HG03095 (cell line): ENCODE measurements around the gene PROS1.
"Not testable (repeated sequence)": the region's sequence is repeated elsewhere in the genome, so short reads cannot be mapped to it uniquely, and the experiment has no call there.

Experiments used
- ATAC-seq: cut with Tn5 transposase; IDR thresholded peaks from one replicate; pipeline ENCODE4 v1.9.1; 2021; ENCODE audit warnings: moderate library complexity; ENCODE audit not compliant: unreplicated experiment

The PROS1 gene

DNA sequence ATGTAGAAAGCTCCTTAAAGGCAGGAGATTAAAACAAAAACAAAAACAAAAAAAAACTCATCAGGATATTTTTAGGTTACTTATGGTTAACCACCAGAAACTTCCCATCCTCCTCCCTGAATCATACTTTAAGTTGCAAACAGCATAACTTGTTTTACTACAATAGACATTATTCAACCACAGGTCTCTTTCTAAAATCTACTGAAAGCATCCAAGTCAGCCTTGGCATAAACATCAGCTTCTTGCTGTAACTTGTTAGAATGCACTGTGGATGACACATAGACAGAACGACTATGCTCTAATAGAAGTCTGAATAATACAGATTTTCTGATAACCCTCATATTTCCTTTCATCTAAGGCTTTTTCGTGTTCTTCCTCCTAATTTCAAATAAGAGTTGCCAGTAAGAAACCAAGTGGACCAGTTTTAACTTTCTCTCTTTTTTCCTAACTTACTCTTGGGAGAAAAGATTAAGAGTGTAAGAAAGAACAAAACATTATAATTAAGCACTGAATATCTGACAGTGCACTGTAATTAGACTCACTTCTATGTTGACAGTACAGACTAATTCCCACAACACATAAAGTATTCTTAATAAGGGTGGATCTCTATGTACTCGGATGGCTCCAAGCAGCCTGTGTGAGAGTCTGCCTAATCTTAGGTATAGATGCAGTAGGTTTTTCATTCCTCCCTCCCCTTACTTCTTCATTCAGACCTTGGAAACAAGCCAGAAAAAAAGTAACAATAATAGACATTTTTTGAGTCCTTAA, 95.3 kb downstream of the PROS1 start:
- not testable (repeated sequence) for ATAC-seq

GRCh38 chr3:93877427-93877826, 96.3 kb downstream of the PROS1 start:
- ATAC-seq = not testable (repeated sequence)

DNA sequence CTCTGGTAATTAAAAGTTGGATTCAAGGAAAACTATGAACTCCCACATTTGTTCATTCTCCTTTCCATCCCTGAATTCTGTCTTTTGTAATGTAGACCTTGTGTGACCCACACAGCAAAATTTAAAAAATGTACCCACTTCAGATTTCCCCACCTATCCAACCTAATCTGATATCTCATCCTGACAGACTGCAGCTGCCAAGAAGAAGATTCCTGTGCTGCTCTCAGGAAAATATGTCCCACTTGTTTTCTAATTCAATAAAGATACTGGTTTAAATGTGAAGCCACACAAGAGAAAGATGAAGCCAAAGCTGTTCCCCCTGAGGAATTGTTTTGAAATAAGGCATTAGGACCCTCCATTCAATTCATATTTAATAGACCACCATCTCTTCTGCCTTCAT, 100.3 kb downstream of the PROS1 start:
- not testable (repeated sequence) for ATAC-seq

DNA sequence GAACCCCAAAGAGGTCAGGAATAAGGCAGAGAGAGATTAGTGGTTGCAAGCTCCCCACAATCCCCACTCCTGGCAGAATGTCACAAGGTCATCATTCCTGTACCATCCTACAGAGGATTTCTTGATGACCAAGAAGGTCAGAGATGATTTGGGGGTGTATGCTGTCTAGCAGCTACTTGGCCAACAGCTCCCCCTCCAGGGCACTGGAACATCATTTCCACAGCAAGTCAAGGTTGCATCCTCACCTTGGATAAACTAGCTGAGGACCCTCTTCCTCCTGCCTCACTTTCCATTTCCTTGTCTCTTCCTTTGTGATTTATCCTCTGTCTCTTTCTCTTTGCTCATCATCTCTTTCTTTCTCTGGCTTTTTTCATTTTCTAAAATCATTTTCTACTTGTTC, 106.3 kb downstream of the PROS1 start:
- no peak for ATAC-seq

GRCh38 chr3:93861017-93861416, 112.7 kb downstream of the PROS1 start:
- no peak for ATAC-seq

GRCh38 chr3:93855401-93855800, 118.3 kb downstream of the PROS1 start:
- no peak for ATAC-seq

- not testable (repeated sequence) for ATAC-seq
Measured at GRCh38 chr3:93852228-93852627, 121.5 kb downstream of the PROS1 start.

GRCh38 chr3:93843981-93844380, 129.7 kb downstream of the PROS1 start:
- no peak for ATAC-seq

DNA sequence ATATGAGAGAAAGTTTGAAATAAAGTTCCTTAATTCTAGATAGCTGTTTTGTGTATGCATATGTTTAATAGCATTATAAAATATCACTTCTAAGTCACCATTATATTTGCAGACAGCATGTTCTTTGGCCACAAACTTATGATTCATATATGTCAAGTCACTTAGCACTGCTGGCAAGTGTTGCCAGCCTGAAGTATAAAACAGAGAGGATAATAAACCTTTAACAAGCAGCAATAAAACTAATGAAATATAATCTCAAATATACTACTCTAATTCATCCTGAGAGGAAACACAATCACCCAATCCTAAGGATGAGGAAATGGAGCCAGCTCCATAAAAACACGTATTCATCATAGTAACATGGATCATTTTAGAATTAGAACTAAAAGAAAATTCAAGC, 134.5 kb downstream of the PROS1 start:
- not testable (repeated sequence) for ATAC-seq
